DND-41 (cell line): ENCODE data around the gene ATG9A.

Experiments used
- CTCF ChIP-seq: IDR thresholded peaks from 2 replicates; pipeline ENCODE4 v1.5.1; 2012; ENCODE audit warnings: borderline replicate concordance, low read length, moderate library complexity, mild to moderate bottlenecking; ENCODE audit not compliant: poor library complexity, severe bottlenecking; ENCODE audit errors: extremely low read depth
- EZH2 ChIP-seq: IDR thresholded peaks from 3 replicates; pipeline ENCODE4 v1.6.1; 2012; ENCODE audit warnings: borderline replicate concordance, low read depth, mild to moderate bottlenecking, moderate library complexity, low read length, inconsistent platforms; ENCODE audit not compliant: severe bottlenecking

- TF ChIP-seq EZH2 (no peak), CTCF (no peak)
Observed at GRCh38 chr2:219220652-219221402, 8.6 kb downstream of the ATG9A start.
